Measurements from ENCODE around the gene BLVRA. TPM values are rescaled to one million over a fixed set of nuclear protein-coding genes. Genes with fewer than 3 reads are reported as not detected.

BLVRA gene
- total and polyA plus RNA-seq, 5 donors from 2014 or later: 25.9 to 76.3 (median 42.6) TPM

- peaks cover 5% of the 10 kb centered on the region for H3K27me3 Mint-ChIP-seq
- H3K4me3 Mint-ChIP-seq: peak overlapping the region in 2 of 4 donors; percentile 8 to 52
- H3K9me3 ChIP-seq (ENCODE audit: control insufficient read depth in 2 of 2, low read length in 2 of 2): no peaks in the 10 kb centered on the region
- H3K27ac Mint-ChIP-seq: no peak overlapping the region
- no peaks in the 10 kb centered on the region for H3K9me3 Mint-ChIP-seq
- H3K4me3 ChIP-seq (ENCODE audit: low read depth, low read length): no peak overlapping the region
- H3K27me3 ChIP-seq (ENCODE audit: control insufficient read depth, insufficient read depth, low read length): no peaks in the 10 kb centered on the region
- H3K4me1 ChIP-seq (ENCODE audit: control insufficient read depth, insufficient read depth, low read length, poor library complexity, severe bottlenecking): peaks cover 15% of the 10 kb centered on the region
- H3K36me3 ChIP-seq (ENCODE audit: control insufficient read depth, insufficient read depth, low read length): no peaks in the 10 kb centered on the region
- ATAC-seq (ENCODE audit: low read depth in 2 of 2) (no peak), DNase-seq (no peak)
- no peaks in the 10 kb centered on the region for H3K36me3 Mint-ChIP-seq
- peaks cover 6 to 52% (median 30%) of the 10 kb centered on the region in 4 donors for H3K4me1 Mint-ChIP-seq
- no peak overlapping the region for H3K27ac ChIP-seq (ENCODE audit: insufficient read depth, low read length, poor library complexity, severe bottlenecking)
These were observed 2.4 kb downstream of the BLVRA start for GRCh38 chr7:43760861-43761260.

GRCh38 chr7:43761382-43761781, 2.9 kb downstream of the BLVRA start:
- no peak for ATAC-seq (ENCODE audit: low read depth in 2 of 2)
- Histone ChIP-seq H3K36me3 (ENCODE audit: control insufficient read depth, insufficient read depth, low read length) (no peaks in the 10 kb centered on the region), H3K27me3 (ENCODE audit: control insufficient read depth, insufficient read depth, low read length) (no peaks in the 10 kb centered on the region), H3K4me1 (ENCODE audit: control insufficient read depth, insufficient read depth, low read length, poor library complexity, severe bottlenecking) (peaks cover 15% of the 10 kb centered on the region), H3K4me3 (ENCODE audit: low read depth, low read length) (no peak overlapping the region), H3K9me3 (ENCODE audit: control insufficient read depth in 2 of 2, low read length in 2 of 2) (no peaks in the 10 kb centered on the region), H3K27ac (ENCODE audit: insufficient read depth, low read length, poor library complexity, severe bottlenecking) (no peak overlapping the region)
- H3K9me3 Mint-ChIP-seq: no peaks in the 10 kb centered on the region
- no peak for DNase-seq
- H3K36me3 Mint-ChIP-seq: no peaks in the 10 kb centered on the region
- peak overlapping the region in 1 of 4 donors; percentile 51 for H3K4me3 Mint-ChIP-seq
- H3K4me1 Mint-ChIP-seq: peaks cover 6 to 52% (median 30%) of the 10 kb centered on the region in 4 donors
- H3K27me3 Mint-ChIP-seq: peaks cover 5% of the 10 kb centered on the region
- H3K27ac Mint-ChIP-seq: peak overlapping the region in 1 of 3 donors; percentile 27

GRCh38 chr7:43761938-43762692, 3.6 kb downstream of the BLVRA start:
- Mint-ChIP-seq H3K36me3 (no peaks in the 10 kb centered on the region), H3K4me1 (peaks cover 6 to 47% (median 30%) of the 10 kb centered on the region in 4 donors), H3K27ac (no peak overlapping the region), H3K27me3 (peaks cover 5% of the 10 kb centered on the region), H3K9me3 (no peaks in the 10 kb centered on the region), H3K4me3 (peak overlapping the region in 1 of 4 donors; percentile 47)
- Histone ChIP-seq H3K27me3 (ENCODE audit: control insufficient read depth, insufficient read depth, low read length) (no peaks in the 10 kb centered on the region), H3K4me3 (ENCODE audit: low read depth, low read length) (no peak overlapping the region), H3K4me1 (ENCODE audit: control insufficient read depth, insufficient read depth, low read length, poor library complexity, severe bottlenecking) (peaks cover 15% of the 10 kb centered on the region), H3K36me3 (ENCODE audit: control insufficient read depth, insufficient read depth, low read length) (no peaks in the 10 kb centered on the region), H3K9me3 (ENCODE audit: control insufficient read depth in 2 of 2, low read length in 2 of 2) (no peaks in the 10 kb centered on the region), H3K27ac (ENCODE audit: insufficient read depth, low read length, poor library complexity, severe bottlenecking) (no peak overlapping the region)
- DNase-seq (no peak), ATAC-seq (ENCODE audit: low read depth in 2 of 2) (no peak)

GRCh38 chr7:43763183-43763582, 4.7 kb downstream of the BLVRA start:
- Mint-ChIP-seq H3K4me1 (peaks cover 6 to 38% (median 24%) of the 10 kb centered on the region in 4 donors), H3K27me3 (no peaks in the 10 kb centered on the region), H3K9me3 (no peaks in the 10 kb centered on the region), H3K27ac (peak overlapping the region in 2 of 3 donors; percentile 32 to 46), H3K36me3 (no peaks in the 10 kb centered on the region), H3K4me3 (peak overlapping the region in 2 of 4 donors; percentile 27 to 35)
- no peak for DNase-seq
- Histone ChIP-seq H3K27me3 (ENCODE audit: control insufficient read depth, insufficient read depth, low read length) (no peaks in the 10 kb centered on the region), H3K36me3 (ENCODE audit: control insufficient read depth, insufficient read depth, low read length) (no peaks in the 10 kb centered on the region), H3K27ac (ENCODE audit: insufficient read depth, low read length, poor library complexity, severe bottlenecking) (no peak overlapping the region), H3K4me1 (ENCODE audit: control insufficient read depth, insufficient read depth, low read length, poor library complexity, severe bottlenecking) (peaks cover 10% of the 10 kb centered on the region), H3K9me3 (ENCODE audit: control insufficient read depth in 2 of 2, low read length in 2 of 2) (no peaks in the 10 kb centered on the region), H3K4me3 (ENCODE audit: low read depth, low read length) (no peak overlapping the region)
- ATAC-seq (ENCODE audit: low read depth in 2 of 2): no peak

GRCh38 chr7:43764039-43764761, 5.7 kb downstream of the BLVRA start:
- Histone ChIP-seq H3K4me1 (ENCODE audit: control insufficient read depth, insufficient read depth, low read length, poor library complexity, severe bottlenecking) (peaks cover 8% of the 10 kb centered on the region), H3K9me3 (ENCODE audit: control insufficient read depth in 2 of 2, low read length in 2 of 2) (no peaks in the 10 kb centered on the region), H3K27ac (ENCODE audit: insufficient read depth, low read length, poor library complexity, severe bottlenecking) (no peak overlapping the region), H3K27me3 (ENCODE audit: control insufficient read depth, insufficient read depth, low read length) (no peaks in the 10 kb centered on the region), H3K36me3 (ENCODE audit: control insufficient read depth, insufficient read depth, low read length) (no peaks in the 10 kb centered on the region), H3K4me3 (ENCODE audit: low read depth, low read length) (no peak overlapping the region)
- Mint-ChIP-seq H3K27ac (peak overlapping the region; percentile 60 to 63 (median 63)), H3K36me3 (no peaks in the 10 kb centered on the region), H3K9me3 (no peaks in the 10 kb centered on the region), H3K4me3 (peak overlapping the region in 3 of 4 donors; percentile 21 to 68 (median 47)), H3K4me1 (peaks cover 5 to 37% (median 24%) of the 10 kb centered on the region in 4 donors), H3K27me3 (no peaks in the 10 kb centered on the region)
- ATAC-seq (ENCODE audit: low read depth in 2 of 2) (no peak), DNase-seq (peak in 1 of 3 donors; percentile 21)

GRCh38 chr7:43764807-43765491, 6.5 kb downstream of the BLVRA start:
- ATAC-seq (ENCODE audit: low read depth in 2 of 2): no peak
- no peak overlapping the region for H3K27ac ChIP-seq (ENCODE audit: insufficient read depth, low read length, poor library complexity, severe bottlenecking)

GRCh38 chr7:43766564-43766963, 8.1 kb downstream of the BLVRA start:
- peaks cover 8% of the 10 kb centered on the region for H3K4me1 ChIP-seq (ENCODE audit: control insufficient read depth, insufficient read depth, low read length, poor library complexity, severe bottlenecking)
- peaks cover 0 to 26% (median 8%) of the 10 kb centered on the region in 4 donors for H3K4me1 Mint-ChIP-seq
- no peak overlapping the region for H3K27ac ChIP-seq (ENCODE audit: insufficient read depth, low read length, poor library complexity, severe bottlenecking)
- H3K9me3 ChIP-seq (ENCODE audit: control insufficient read depth in 2 of 2, low read length in 2 of 2): no peaks in the 10 kb centered on the region
- no peaks in the 10 kb centered on the region for H3K9me3 Mint-ChIP-seq
- H3K4me3 ChIP-seq (ENCODE audit: low read depth, low read length): no peak overlapping the region
- H3K36me3 Mint-ChIP-seq: no peaks in the 10 kb centered on the region
- H3K27ac Mint-ChIP-seq: no peak overlapping the region
- no peaks in the 10 kb centered on the region for H3K27me3 ChIP-seq (ENCODE audit: control insufficient read depth, insufficient read depth, low read length)
- H3K4me3 Mint-ChIP-seq: no peak overlapping the region
- no peak for DNase-seq
- H3K36me3 ChIP-seq (ENCODE audit: control insufficient read depth, insufficient read depth, low read length): no peaks in the 10 kb centered on the region
- H3K27me3 Mint-ChIP-seq: no peaks in the 10 kb centered on the region
- ATAC-seq (ENCODE audit: low read depth in 2 of 2): no peak

More at GRCh38 chr7:43764807-43765491, 6.5 kb downstream of the BLVRA start:
- Histone ChIP-seq H3K27me3 (ENCODE audit: control insufficient read depth, insufficient read depth, low read length) (no peaks in the 10 kb centered on the region), H3K4me3 (ENCODE audit: low read depth, low read length) (no peak overlapping the region), H3K4me1 (ENCODE audit: control insufficient read depth, insufficient read depth, low read length, poor library complexity, severe bottlenecking) (peaks cover 8% of the 10 kb centered on the region), H3K36me3 (ENCODE audit: control insufficient read depth, insufficient read depth, low read length) (no peaks in the 10 kb centered on the region), H3K9me3 (ENCODE audit: control insufficient read depth in 2 of 2, low read length in 2 of 2) (no peaks in the 10 kb centered on the region)
- H3K27ac Mint-ChIP-seq: peak overlapping the region in 2 of 3 donors; percentile 5 to 63
- no peaks in the 10 kb centered on the region for H3K27me3 Mint-ChIP-seq
- H3K4me3 Mint-ChIP-seq: no peak overlapping the region
- no peaks in the 10 kb centered on the region for H3K9me3 Mint-ChIP-seq
- H3K36me3 Mint-ChIP-seq: no peaks in the 10 kb centered on the region
- H3K4me1 Mint-ChIP-seq: peaks cover 0 to 31% (median 18%) of the 10 kb centered on the region in 4 donors
- no peak for DNase-seq
